ENCODE measurements around the gene CRIP1. TPM values are rescaled to one million over a fixed set of nuclear protein-coding genes. Genes with fewer than 3 reads are reported as not detected.
A peak's percentile ranks its signal among the peaks of the same experiment; 100 is the strongest.

CRIP1 gene
- total and polyA plus RNA-seq, 10 of the 15 experiments (the other 5 are each of a cell fraction or from before 2014, with no cell fraction given) = 66.8 to 259 (median 154) TPM

DNA sequence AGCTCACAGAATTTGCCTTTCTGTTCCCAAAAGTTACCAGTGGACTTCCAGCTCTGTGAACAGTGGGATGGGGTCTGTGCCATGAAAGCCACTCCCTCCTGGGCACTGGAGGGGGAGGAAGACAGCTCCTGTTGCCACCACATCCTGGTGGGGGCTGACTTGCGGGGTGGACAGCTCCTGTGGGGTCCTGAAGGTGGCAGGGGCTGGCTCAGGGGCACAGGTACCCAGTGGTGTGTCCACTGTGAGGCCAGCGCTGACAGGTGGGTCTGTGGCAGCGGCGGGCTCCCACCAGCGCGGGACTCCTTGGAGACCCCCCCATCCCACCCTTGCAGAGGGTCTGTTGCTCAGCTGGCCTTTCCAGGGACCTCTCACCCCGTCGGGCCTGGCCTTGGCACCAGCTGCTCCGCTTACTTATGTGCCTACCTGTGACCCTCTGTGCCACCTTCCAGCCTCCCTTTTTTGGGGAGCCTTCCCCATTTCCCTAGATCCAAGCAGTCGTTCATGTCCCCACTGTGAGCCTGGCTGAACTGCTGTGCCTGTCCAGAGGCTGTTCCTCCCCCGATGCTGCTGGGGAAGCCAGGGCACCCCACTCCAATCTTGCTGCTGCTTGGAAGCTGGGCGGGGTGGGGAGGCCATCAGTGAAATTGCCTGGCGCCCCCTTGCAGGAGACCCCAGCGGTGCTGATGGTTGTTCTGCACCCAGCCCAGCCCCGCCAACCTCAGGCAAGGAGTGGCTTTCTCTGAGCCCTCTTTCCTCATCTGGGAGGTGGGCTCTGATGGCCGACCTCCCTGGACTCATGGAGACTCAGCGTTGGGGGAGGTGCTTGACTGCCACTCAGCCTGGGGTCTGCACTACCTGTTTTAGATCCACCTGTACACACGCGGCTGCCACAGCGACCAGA is 6.5 kb downstream of the CRIP1 start:
- H3K4me2 ChIP-seq (ENCODE audit: control insufficient read depth, insufficient read depth) = no peak overlapping the region
- intact Hi-C loops (cut with micrococcal nuclease; ENCODE audit: unreplicated experiment) (loop anchor here (5.0 kb wide), 1 partner anchor 34 kb away; the partner anchor contains the start of gene TMEM121), in situ Hi-C loops (cut with MboI) (no loop called here)
- peaks cover 14% of the 10 kb centered on the region for H3K4me1 ChIP-seq (ENCODE audit: control insufficient read depth, insufficient read depth, low read length)
- no peak overlapping the region for H2AFZ ChIP-seq (ENCODE audit: control insufficient read depth, low read depth, low read length)
- ATAC-seq (no peak), DNase-seq (ENCODE audit: low read depth, low spot score) (no peak), FAIRE-seq (no peak)
- SMC1A ChIA-PET (ENCODE audit: uncharacterized antibody, unreplicated experiment) = no interaction called here
- H3K9ac ChIP-seq (ENCODE audit: control insufficient read depth, insufficient read depth, low read length) = no peak overlapping the region
- no TSS peak for BruUV-seq (replicated peaks)
- CTCF ChIA-PET = interaction anchor here (1.1 to 4.4 kb wide), 3 partner anchors 12 to 122 kb away, joined by 3 to 103 read pairs (median 67); no protein-coding TSS in a partner anchor
- RAD21 ChIA-PET (ENCODE audit: unreplicated experiment) = interaction anchor here (1.7 to 2.1 kb wide), 2 partner anchors 11 to 122 kb away, joined by 6 to 9 read pairs; no protein-coding TSS in a partner anchor
- no peaks in the 10 kb centered on the region for H4K20me1 ChIP-seq (ENCODE audit: control insufficient read depth, insufficient read depth)
- no peak overlapping the region for H3K4me3 ChIP-seq
- no peak overlapping the region for H3K27ac ChIP-seq (ENCODE audit: control insufficient read depth, insufficient read depth)
- H3K9me3 ChIP-seq (replicated peaks; ENCODE audit: control insufficient read depth, insufficient read depth, low read length) = no peaks in the 10 kb centered on the region
- peaks cover 6% of the 10 kb centered on the region for H3K79me2 ChIP-seq (ENCODE audit: control insufficient read depth, insufficient read depth, low read length)
- POLR2A ChIA-PET = interaction anchor here (0.6 kb wide), 1 partner anchor 102 kb away, joined by 3 read pairs; no protein-coding TSS in a partner anchor
- WGBS (ENCODE audit: insufficient coverage, insufficient replicate concordance, low lambda C conversion rate, missing lambda C conversion rate) = 71% methylated on average over 20 of the region's 20 CpGs
- TF ChIP-seq YY1 (IDR thresholded peaks at IDR 0.05; ENCODE audit: low read depth, low read length) (no peak), ZNF274 (IDR thresholded peaks at IDR 0.05; ENCODE audit: insufficient read depth, insufficient read length) (no peak)
- H3K27me3 ChIP-seq (replicated peaks in 1 of 2; ENCODE audit: control insufficient read depth in 2 of 2, insufficient read depth in 2 of 2, low read length in 1 of 2) = no peaks in the 10 kb centered on the region
- no peaks in the 10 kb centered on the region; a peak in 1 of 4 replicates for H3K36me3 ChIP-seq (ENCODE audit: control insufficient read depth in 2 of 2, insufficient read depth in 2 of 2, low read length in 1 of 2)

DNA sequence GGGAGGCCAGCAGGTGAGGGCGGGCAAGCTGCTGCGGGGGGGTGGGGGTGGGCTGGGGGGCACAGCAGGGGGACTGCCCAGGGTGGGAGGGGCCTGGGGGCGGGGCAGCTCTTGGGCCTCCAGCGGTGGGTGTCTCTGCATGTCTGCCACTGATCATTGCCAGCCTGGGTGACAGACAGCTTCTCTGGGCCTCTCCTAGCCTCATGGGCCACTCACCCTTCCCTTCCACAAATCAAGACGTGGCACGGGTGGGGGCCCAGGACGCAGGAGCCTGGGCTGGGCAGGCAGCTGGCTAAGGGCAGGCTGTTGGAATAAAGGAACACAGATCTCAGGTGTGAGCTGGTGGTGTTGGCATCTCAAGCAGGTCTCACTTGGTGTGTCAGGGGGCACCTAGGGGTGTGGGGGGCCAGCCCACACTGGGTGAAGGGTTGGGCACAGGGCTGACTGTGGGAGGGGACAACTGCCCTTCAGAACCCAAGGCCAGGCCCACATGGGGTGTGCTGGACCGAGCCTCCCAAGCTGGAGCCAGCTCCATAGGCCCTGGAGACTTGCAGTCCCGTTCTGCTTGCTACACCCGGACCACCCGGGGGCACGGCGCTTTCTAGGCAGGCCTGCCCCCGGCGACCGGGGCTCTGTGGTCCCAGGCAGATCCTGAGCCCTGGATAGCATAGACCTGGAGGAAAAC is 7.4 kb downstream of the CRIP1 start:
- SMC1A ChIA-PET (ENCODE audit: uncharacterized antibody, unreplicated experiment) = no interaction called here
- no TSS peak for BruUV-seq (replicated peaks)
- Histone ChIP-seq H2AFZ (ENCODE audit: control insufficient read depth, low read depth, low read length) (no peak overlapping the region), H3K79me2 (ENCODE audit: control insufficient read depth, insufficient read depth, low read length) (peaks cover 5% of the 10 kb centered on the region), H3K4me2 (ENCODE audit: control insufficient read depth, insufficient read depth) (no peak overlapping the region), H3K36me3 (ENCODE audit: control insufficient read depth in 2 of 2, insufficient read depth in 2 of 2, low read length in 1 of 2) (no peaks in the 10 kb centered on the region; a peak in 1 of 4 replicates), H3K27ac (ENCODE audit: control insufficient read depth, insufficient read depth) (no peak overlapping the region), H4K20me1 (ENCODE audit: control insufficient read depth, insufficient read depth) (no peaks in the 10 kb centered on the region), H3K9me3 (replicated peaks; ENCODE audit: control insufficient read depth, insufficient read depth, low read length) (no peaks in the 10 kb centered on the region), H3K9ac (ENCODE audit: control insufficient read depth, insufficient read depth, low read length) (no peak overlapping the region), H3K27me3 (replicated peaks in 1 of 2; ENCODE audit: control insufficient read depth in 2 of 2, insufficient read depth in 2 of 2, low read length in 1 of 2) (no peaks in the 10 kb centered on the region), H3K4me1 (ENCODE audit: control insufficient read depth, insufficient read depth, low read length) (peaks cover 10% of the 10 kb centered on the region), H3K4me3 (no peak overlapping the region)
- POLR2A ChIA-PET = no interaction called here
- no peak for FAIRE-seq
- peak; percentile 26; the same call in 1 of the 2 replicates for TF ChIP-seq POLR2A (IDR thresholded peaks at IDR 0.05; ENCODE audit: low read depth, low read length)
- TF ChIP-seq, protein P1, sequence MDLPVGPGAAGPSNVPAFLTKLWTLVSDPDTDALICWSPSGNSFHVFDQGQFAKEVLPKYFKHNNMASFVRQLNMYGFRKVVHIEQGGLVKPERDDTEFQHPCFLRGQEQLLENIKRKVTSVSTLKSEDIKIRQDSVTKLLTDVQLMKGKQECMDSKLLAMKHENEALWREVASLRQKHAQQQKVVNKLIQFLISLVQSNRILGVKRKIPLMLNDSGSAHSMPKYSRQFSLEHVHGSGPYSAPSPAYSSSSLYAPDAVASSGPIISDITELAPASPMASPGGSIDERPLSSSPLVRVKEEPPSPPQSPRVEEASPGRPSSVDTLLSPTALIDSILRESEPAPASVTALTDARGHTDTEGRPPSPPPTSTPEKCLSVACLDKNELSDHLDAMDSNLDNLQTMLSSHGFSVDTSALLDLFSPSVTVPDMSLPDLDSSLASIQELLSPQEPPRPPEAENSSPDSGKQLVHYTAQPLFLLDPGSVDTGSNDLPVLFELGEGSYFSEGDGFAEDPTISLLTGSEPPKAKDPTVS (IDR thresholded peaks at IDR 0.05; ENCODE audit: low read depth, low read length) = no peak
- CTCF ChIA-PET = interaction anchor here (0.6 kb wide), 1 partner anchor 180 kb away, joined by 3 read pairs; no protein-coding TSS in a partner anchor
- RAD21 ChIA-PET (ENCODE audit: unreplicated experiment) = no interaction called here
- intact Hi-C loops (cut with micrococcal nuclease; ENCODE audit: unreplicated experiment) (loop anchor here (5.0 kb wide), 1 partner anchor 33 kb away; the partner anchor contains the start of gene TMEM121), in situ Hi-C loops (cut with MboI) (no loop called here)
- DNase-seq (ENCODE audit: low read depth, low spot score) = no peak
- 90% methylated on average over 15 of the region's 16 CpGs for WGBS (ENCODE audit: insufficient coverage, insufficient replicate concordance, low lambda C conversion rate, missing lambda C conversion rate)
- no peak for ATAC-seq

Data from GM12878 (cell line).